HCT116 (cell line): ENCODE data around the gene GABARAPL1. TPM values are rescaled to one million over a fixed set of nuclear protein-coding genes. Genes with fewer than 3 reads are reported as not detected.

Source experiments
- ATAC-seq: fragments of 200-7000 bp; cut with Tn5 transposase; 2 replicates; pipeline ENCODE4 v1.9.1; 2020; ENCODE audit warnings: mild to moderate bottlenecking, moderate library complexity
- Bru-seq: library from RNA; stranded (reverse); fragments of 400-500 nt; gene quantifications from one replicate; lab custom pipeline; 2021; lab: Mats Ljungman, UMichigan
- BruChase-seq, 2 experiments: library from RNA; stranded (reverse); fragments of 400-500 nt; gene quantifications; one replicate each; lab custom pipeline; 2021; lab: Mats Ljungman, UMichigan
- BruUV-seq: library from RNA; stranded (reverse); fragments of 400-500 nt; replicated peaks from 2 replicates; lab custom pipeline; 2021; lab: Mats Ljungman, UMichigan
- CTCF ChIA-PET: fragments of 300-600 bp; sonication (Branson Sonifier 250); formaldehyde crosslinking; loops from one replicate; lab custom pipeline; 2021; ENCODE audit warnings: antibody characterized with exemption; lab: Charles Lee
- POLR2A ChIA-PET: fragments of 300-600, 350-600 bp; sonication (Branson Sonifier 250); formaldehyde crosslinking; loops from one replicate; lab custom pipeline; 2021; ENCODE audit warnings: antibody characterized with exemption; lab: Charles Lee
- RAD21 ChIA-PET, 2 experiments: fragments of 300-600 bp; sonication (Branson Sonifier 250); formaldehyde crosslinking; loops; one replicate each; lab custom pipeline; 2023; ENCODE audit warnings: low total read pairs in 2 of 2; ENCODE audit not compliant: uncharacterized antibody in 2 of 2, unreplicated experiment in 2 of 2, low non-redundant PET in 1 of 2; lab: Charles Lee
- DNase-seq: peaks from one replicate; pipeline ENCODE4 v3.0.0-alpha.2; 2010; ENCODE audit warnings: low read depth, low spot score
- H2AFZ ChIP-seq: fragments of 200-600 bp; shearing (Covaris generic), sonication (generic); 2 replicates; pipeline ENCODE4 v1.6.1; 2017; ENCODE audit warnings: low read depth, mixed run types, mixed read lengths, antibody characterized with exemption, low read length; ENCODE audit not compliant: poor library complexity, severe bottlenecking
- H3K27ac ChIP-seq: 2 replicates; pipeline ENCODE4 v1.5.1; 2012; ENCODE audit warnings: low read depth, low read length
- H3K27me3 ChIP-seq: fragments of 200-600 bp; sonication (generic); 2 replicates; pipeline ENCODE4 v1.6.1; 2016; ENCODE audit warnings: mixed run types, low read length, mixed read lengths; ENCODE audit not compliant: insufficient read depth
- H3K36me3 ChIP-seq, 2 experiments: fragments of 200-500 bp in 1 of 2; fragments of 200-600 bp in 1 of 2; sonication (Bioruptor generic) in 1 of 2; sonication (generic) in 1 of 2; 2 replicates each; pipeline versions ENCODE4 v1.5.1 to v1.6.1; 2014 to 2016; ENCODE audit warnings: low read length in 2 of 2, inconsistent platforms in 1 of 2, mixed read lengths in 1 of 2, mixed run types in 1 of 2; ENCODE audit not compliant: insufficient read depth in 2 of 2, control insufficient read depth in 1 of 2
- H3K4me1 ChIP-seq, 2 experiments: fragments of 200-600 bp in 1 of 2; sonication (generic) in 1 of 2; 2 replicates each; pipeline versions ENCODE4 v1.5.1 to v1.6.1; 2012 to 2017; ENCODE audit warnings: low read length in 2 of 2, inconsistent platforms in 1 of 2, mild to moderate bottlenecking in 1 of 2, mixed read lengths in 1 of 2, mixed run types in 1 of 2, moderate library complexity in 1 of 2; ENCODE audit not compliant: insufficient read depth in 2 of 2, control insufficient read depth in 1 of 2
- H3K4me2 ChIP-seq: fragments of 200-600 bp; sonication (generic); 2 replicates; pipeline ENCODE4 v1.6.1; 2017; ENCODE audit warnings: mixed run types, low read length, mixed read lengths
- H3K4me3 ChIP-seq, 2 experiments: fragments of 200-600 bp in 1 of 2; sonication (generic) in 1 of 2; replicated peaks in 1 of 2; 2 replicates each; pipeline ENCODE4 v1.5.1; 2011 to 2016; ENCODE audit warnings: low read length in 2 of 2, control low read depth in 1 of 2, low read depth in 1 of 2, mild to moderate bottlenecking in 1 of 2, mixed read lengths in 1 of 2, mixed run types in 1 of 2
- H3K79me2 ChIP-seq: fragments of 200-600 bp; sonication (generic); 2 replicates; pipeline ENCODE4 v1.6.1; 2017; ENCODE audit warnings: mild to moderate bottlenecking, mixed run types, low read length, moderate library complexity, mixed read lengths; ENCODE audit not compliant: insufficient read depth
- H3K9ac ChIP-seq: fragments of 200-600 bp; sonication (generic); 2 replicates; pipeline ENCODE4 v1.6.1; 2016; ENCODE audit warnings: low read length, mixed read lengths
- H3K9me2 ChIP-seq: fragments of 200-600 bp; sonication (generic), shearing (Covaris generic); 2 replicates; pipeline ENCODE4 v1.6.1; 2017; ENCODE audit warnings: mixed run types, mild to moderate bottlenecking, moderate library complexity; ENCODE audit not compliant: insufficient read depth
- H3K9me3 ChIP-seq, 2 experiments: fragments of 200-500 bp in 1 of 2; fragments of 200-600 bp in 1 of 2; sonication (Bioruptor generic) in 1 of 2; sonication (generic) in 1 of 2; 2 replicates each; pipeline ENCODE4 v1.6.1; 2014 to 2017; ENCODE audit warnings: low read length in 2 of 2, mixed read lengths in 2 of 2, inconsistent platforms in 1 of 2, low read depth in 1 of 2, mild to moderate bottlenecking in 1 of 2, mixed run types in 1 of 2, moderate library complexity in 1 of 2; ENCODE audit not compliant: control insufficient read depth in 1 of 2, insufficient read depth in 1 of 2
- H4K20me1 ChIP-seq: fragments of 200-600 bp; sonication (generic), shearing (Covaris generic); 2 replicates; pipeline ENCODE4 v1.6.1; 2017; ENCODE audit warnings: mixed run types, mild to moderate bottlenecking, moderate library complexity; ENCODE audit not compliant: insufficient read depth
- EGR1 ChIP-seq: IDR thresholded peaks from 2 replicates; pipeline ENCODE4 v1.6.1; 2012; ENCODE audit warnings: low read depth
- ELF1 ChIP-seq: IDR thresholded peaks from 2 replicates; pipeline ENCODE4 v1.6.1; 2012; ENCODE audit warnings: low read depth, borderline replicate concordance
- EZH2 ChIP-seq: fragments of 200-600 bp; sonication (generic); IDR thresholded peaks from 2 replicates; pipeline ENCODE4 v1.6.1; 2017; ENCODE audit warnings: antibody characterized with exemption, mixed run types
- FOSL1 ChIP-seq: IDR thresholded peaks from 2 replicates; pipeline ENCODE4 v1.6.1; 2012; ENCODE audit warnings: low read depth
- JUND ChIP-seq: IDR thresholded peaks from 2 replicates; pipeline ENCODE4 v1.6.1; 2012
- POLR2A ChIP-seq: IDR thresholded peaks from 2 replicates; pipeline ENCODE4 v1.7.0; 2011; ENCODE audit warnings: borderline replicate concordance; ENCODE audit not compliant: insufficient read depth, insufficient read length; ENCODE audit errors: extremely low read depth
- RAD21 ChIP-seq: IDR thresholded peaks from 2 replicates; pipeline ENCODE4 v1.6.1; 2012; ENCODE audit warnings: low read depth, mild to moderate bottlenecking
- REST ChIP-seq: IDR thresholded peaks from 2 replicates; pipeline ENCODE4 v1.6.1; 2012; ENCODE audit warnings: low read depth
- SRF ChIP-seq: IDR thresholded peaks from 2 replicates; pipeline ENCODE4 v1.6.1; 2012; ENCODE audit warnings: low read depth
- YY1 ChIP-seq: IDR thresholded peaks from 2 replicates; pipeline ENCODE4 v1.6.1; 2011; ENCODE audit warnings: low read length, low read depth, moderate library complexity, mild to moderate bottlenecking; ENCODE audit not compliant: insufficient replicate concordance; ENCODE audit errors: extremely low read depth
- ZNF274 ChIP-seq: fragments of 200-500 bp; sonication (Bioruptor generic); IDR thresholded peaks from 2 replicates; pipeline ENCODE4 v1.6.1; 2014; ENCODE audit warnings: mild to moderate bottlenecking, low read depth, low read length, inconsistent platforms
- intact Hi-C: fragments of 100-400 bp; cut with micrococcal nuclease; formaldehyde crosslinking; loops from 2 replicates; pipeline ENCODE4 v1.10.0; 2022
- long read RNA-seq: library from polyadenylated mRNA; unstranded; transcript quantifications from one replicate; pipeline ENCODE4 v2.0.0, GENCODE V29; 2021; ENCODE audit not compliant: unreplicated experiment
- polyA plus RNA-seq: library from polyadenylated mRNA; unstranded; fragments of >200 nt; gene quantifications from 2 replicates; pipeline ENCODE4 v1.2.1, GENCODE V29; 2012; ENCODE audit warnings: missing spikeins
- total RNA-seq: library from RNA; stranded (reverse); gene quantifications from one replicate; pipeline ENCODE4 v1.2.1, GENCODE V29; 2021; ENCODE audit not compliant: unreplicated experiment

Gene GABARAPL1
- total RNA-seq (35.5 TPM), Bru-seq, nascent RNA (percentile 91 among the genes with signal in this experiment), BruChase-seq, experiment 1, labeled RNA remaining after a 6-hour chase (percentile 94 among the genes with signal in this experiment), BruChase-seq, experiment 2, labeled RNA remaining after a 2-hour chase (percentile 93 among the genes with signal in this experiment)
- 34.9 and 47.2 TPM in 2 replicates for polyA plus RNA-seq
- long read RNA-seq, transcript GABARAPL1-201 (4 exons, 1,957 nt): major isoform, 31 of 40 reads
- long read RNA-seq, partial matches to known transcripts: 0 of 40 reads
- long read RNA-seq, other reads (novel, unspliced or antisense): 9 of 40 reads

GRCh38 chr12:10212739-10213131 is at the start of gene GABARAPL1:
TSS of gene GABARAPL1 (plus strand) at chr12:10212877. CDS start at chr12:10213130, 253 bp downstream.
- Histone ChIP-seq H3K79me2 (peaks cover 15% of the 10 kb centered on the region), H3K4me2 (peak within 1 kb of the TSS; percentile 81), H3K27ac (peak within 1 kb of the TSS; percentile 79), H3K27me3 (no peaks in the 10 kb centered on the region), H3K4me3 (peak within 1 kb of the TSS; percentile 84 to 89), H3K9me3 (no peaks in the 10 kb centered on the region), H2AFZ (peak within 1 kb of the TSS; percentile 29), H4K20me1 (no peaks in the 10 kb centered on the region), H3K4me1 (peaks cover 22 to 44% of the 10 kb centered on the region in 2 experiments; a peak in 3 of 4 replicates), H3K36me3 (peaks cover 0 to under 1% of the 10 kb centered on the region in 2 experiments; a peak in 1 of 4 replicates), H3K9ac (peak within 1 kb of the TSS; percentile 93), H3K9me2 (no peaks in the 10 kb centered on the region)
- ATAC-seq (peak; percentile 71), DNase-seq (peak; percentile 39)
- ChIA-PET CTCF (interaction anchor here (1.1 to 1.6 kb wide), 2 partner anchors 23 to 60 kb away, joined by 3 to 7 read pairs; no protein-coding TSS in a partner anchor), POLR2A (interaction anchor here (0.8 kb wide), 1 partner anchor 53 kb away, joined by 3 read pairs; no protein-coding TSS in a partner anchor), RAD21 (no interaction called here)
- no TSS peak for BruUV-seq
- TF ChIP-seq POLR2A (no peak), SRF (no peak), YY1 (no peak), EGR1 (peak; percentile 38), EZH2 (no peak), ZNF274 (no peak)
- intact Hi-C loops: loop anchor here (1.0 to 2.0 kb wide), 3 partner anchors 401 to 537 kb away; partner anchors contain the start of gene MAGOHB

- TF ChIP-seq JUND (no peak), ELF1 (no peak), FOSL1 (no peak), SRF (no peak), REST (no peak), RAD21 (no peak)
- H3K79me2 ChIP-seq: no peaks in the 10 kb centered on the region
- H3K27ac ChIP-seq: no peak overlapping the region
- H3K9me2 ChIP-seq: no peaks in the 10 kb centered on the region
- intact Hi-C loops: no loop called here
- no peak overlapping the region for H2AFZ ChIP-seq
- no peak overlapping the region for H3K4me2 ChIP-seq
- H3K4me3 ChIP-seq: no peak overlapping the region
- CTCF ChIA-PET: interaction anchor here (1.2 kb wide), 1 partner anchor 153 kb away, joined by 3 read pairs; the partner anchor contains the start of gene CLEC12B
- no peaks in the 10 kb centered on the region for H3K4me1 ChIP-seq
- DNase-seq (no peak), ATAC-seq (no peak)
- BruUV-seq: no TSS peak
- no peaks in the 10 kb centered on the region for H3K36me3 ChIP-seq
- POLR2A ChIA-PET: no interaction called here
- H3K27me3 ChIP-seq: no peaks in the 10 kb centered on the region
- H4K20me1 ChIP-seq: no peaks in the 10 kb centered on the region
- RAD21 ChIA-PET: no interaction called here
- no peaks in the 10 kb centered on the region for H3K9me3 ChIP-seq
- no peak overlapping the region for H3K9ac ChIP-seq
Observed at GRCh38 chr12:10163084-10163483, 49.6 kb upstream of the GABARAPL1 start.
